GM19239 (cell line): ENCODE measurements around the gene TRIP6.

Experiments
- DNase-seq: peaks from one replicate; pipeline ENCODE4 v3.0.0; 2011; ENCODE audit warnings: low spot score; ENCODE audit not compliant: insufficient read length
- FAIRE-seq: peaks from 2 replicates; lab custom pipeline; 2011; peaks lifted over from hg19 to GRCh38; lab: Jason Lieb, UNC

Gene TRIP6, protein sequence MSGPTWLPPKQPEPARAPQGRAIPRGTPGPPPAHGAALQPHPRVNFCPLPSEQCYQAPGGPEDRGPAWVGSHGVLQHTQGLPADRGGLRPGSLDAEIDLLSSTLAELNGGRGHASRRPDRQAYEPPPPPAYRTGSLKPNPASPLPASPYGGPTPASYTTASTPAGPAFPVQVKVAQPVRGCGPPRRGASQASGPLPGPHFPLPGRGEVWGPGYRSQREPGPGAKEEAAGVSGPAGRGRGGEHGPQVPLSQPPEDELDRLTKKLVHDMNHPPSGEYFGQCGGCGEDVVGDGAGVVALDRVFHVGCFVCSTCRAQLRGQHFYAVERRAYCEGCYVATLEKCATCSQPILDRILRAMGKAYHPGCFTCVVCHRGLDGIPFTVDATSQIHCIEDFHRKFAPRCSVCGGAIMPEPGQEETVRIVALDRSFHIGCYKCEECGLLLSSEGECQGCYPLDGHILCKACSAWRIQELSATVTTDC

DNA sequence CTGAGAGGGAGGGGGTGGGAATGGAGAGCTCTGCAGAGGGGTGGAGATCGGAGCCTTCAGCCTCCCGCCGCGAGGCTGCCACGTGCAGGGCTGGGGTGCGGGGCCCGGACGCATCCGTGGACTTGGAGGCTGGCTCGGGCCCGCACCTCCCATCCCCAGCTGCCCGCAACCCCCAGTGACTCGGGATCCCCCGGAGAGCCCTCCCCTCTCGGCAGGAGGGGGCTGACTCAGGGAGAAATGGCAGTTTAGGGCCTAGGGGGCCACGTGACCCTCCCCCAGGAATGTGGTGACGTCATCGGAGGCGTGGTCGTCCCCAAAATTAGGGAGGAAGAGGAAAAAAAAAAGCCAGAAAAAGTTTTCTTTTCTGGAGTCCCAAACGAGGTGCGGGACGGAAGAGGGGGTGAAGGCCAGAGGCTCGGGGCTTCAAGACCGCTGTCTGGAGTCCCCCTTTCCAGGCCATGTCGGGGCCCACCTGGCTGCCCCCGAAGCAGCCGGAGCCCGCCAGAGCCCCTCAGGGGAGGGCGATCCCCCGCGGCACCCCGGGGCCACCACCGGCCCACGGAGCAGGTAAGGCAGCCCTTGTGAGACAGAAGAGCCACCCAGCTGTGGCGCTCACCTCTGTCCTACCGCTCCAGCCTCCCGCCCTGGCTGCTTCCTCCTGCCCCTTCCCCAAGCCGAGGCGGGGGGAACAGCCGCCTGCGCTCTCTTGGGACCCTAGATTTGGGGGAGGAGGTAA lies at the start of gene TRIP6:
Gene TRIP6, plus strand, starts transcription at position 348 of the 736 bp plus-strand sequence. Its CDS starts 111 bp downstream, at position 459.
- peak; percentile 77 for FAIRE-seq
- peak; percentile 76 for DNase-seq

DNA sequence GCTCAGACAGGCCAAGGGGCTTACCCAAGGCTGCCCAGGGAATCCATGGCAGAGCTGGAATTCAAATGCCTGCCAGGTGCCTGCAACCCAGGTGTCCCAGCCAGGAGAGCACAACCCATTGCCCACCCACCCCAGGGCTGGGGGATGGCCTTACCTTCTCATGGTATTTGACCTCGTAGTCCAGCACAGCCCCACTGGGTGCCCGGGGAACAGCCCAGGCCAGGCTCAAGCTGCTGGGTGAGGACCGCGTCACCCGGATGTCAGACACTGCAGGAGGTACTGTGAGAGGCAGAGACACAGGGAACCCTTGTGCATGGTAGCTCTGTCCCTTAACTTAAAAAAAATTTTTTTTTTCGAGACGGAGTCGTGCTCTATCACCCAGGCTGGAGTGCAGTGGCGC lies 48.8 kb upstream of the TRIP6 start:
- no peak for FAIRE-seq
- DNase-seq = no peak

DNA sequence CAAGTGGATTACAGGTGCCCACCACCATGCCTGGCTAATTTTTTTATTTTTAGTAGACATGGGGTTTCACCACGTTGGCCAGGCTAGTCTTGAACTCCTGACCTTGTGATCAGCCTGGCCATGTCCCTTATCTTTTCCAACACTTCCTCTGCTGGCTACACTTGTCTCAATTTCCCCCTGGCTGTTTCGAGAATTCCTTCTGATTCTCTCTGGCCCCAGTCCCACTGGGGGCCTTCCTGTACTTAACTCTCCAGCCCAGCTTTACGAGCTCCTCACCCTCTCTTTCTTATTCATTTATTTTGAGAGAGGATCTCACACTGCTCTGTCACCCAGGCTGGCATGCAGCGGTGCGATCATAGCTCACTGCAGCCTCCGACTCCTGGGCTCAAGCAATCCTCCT lies 48.4 kb upstream of the TRIP6 start:
- no peak for DNase-seq
- no peak for FAIRE-seq

DNA sequence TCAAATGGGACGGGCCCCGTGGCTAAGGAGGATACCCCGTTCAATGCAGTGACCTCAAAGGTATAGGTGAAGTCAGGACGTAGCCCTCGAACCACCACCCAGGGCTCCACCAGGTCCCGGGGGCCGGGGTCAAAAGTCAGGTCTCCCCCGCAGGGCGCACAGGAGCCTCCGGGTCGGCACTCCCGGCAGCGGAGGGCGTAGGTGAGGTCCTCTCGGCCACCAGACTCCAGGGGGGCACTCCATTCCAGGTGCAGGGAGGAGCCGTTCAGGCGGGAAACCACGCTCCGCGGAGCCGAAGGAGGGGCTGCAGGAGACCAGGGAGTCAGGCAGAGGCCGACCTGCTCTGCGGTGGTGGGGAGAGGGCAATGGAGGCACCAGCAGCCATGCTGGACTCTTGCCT lies 47.6 kb upstream of the TRIP6 start:
- DNase-seq (no peak), FAIRE-seq (no peak)

DNA sequence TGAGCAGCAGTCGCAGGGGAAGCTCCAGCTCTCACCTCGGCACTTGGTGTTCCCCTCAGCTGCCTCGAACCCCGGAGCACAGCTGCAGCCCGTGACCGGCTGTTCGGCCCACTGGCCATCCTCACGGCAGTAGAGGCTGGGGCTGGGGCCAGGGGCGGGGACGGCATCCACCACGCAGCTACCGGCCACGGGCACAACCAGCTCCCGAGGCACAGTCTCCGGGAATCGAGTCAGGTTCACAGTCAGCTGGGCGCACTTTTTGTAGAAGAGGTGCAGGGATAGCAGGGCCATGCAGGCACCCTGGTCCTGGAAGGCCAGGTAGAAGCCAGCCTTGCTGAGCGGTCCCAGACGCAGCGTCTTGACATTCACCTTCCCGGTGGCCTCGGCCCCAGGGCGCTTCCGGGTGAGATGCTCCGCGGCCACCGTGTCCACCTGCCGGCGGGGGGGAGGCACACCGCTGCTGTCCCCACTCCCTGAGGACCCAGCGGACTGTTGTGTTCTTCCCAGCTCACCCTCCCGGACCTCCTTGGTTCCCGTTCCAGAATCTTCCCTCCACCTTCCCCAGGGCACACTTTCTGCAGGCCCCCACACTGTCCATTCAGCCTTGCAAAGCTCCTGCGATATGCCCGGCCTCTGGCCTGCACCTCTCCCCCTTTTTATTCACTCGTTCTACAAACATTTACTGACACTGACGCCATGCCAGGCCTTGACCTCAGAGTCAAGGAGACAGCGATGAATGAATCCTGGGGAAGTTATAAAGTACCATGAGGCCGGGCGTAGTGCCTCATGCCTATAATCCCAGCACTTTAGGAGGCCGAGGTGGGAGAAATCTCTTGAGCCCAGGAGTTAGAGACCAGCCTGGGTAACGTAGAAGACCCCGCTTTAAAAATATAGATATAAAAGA lies 44.7 kb upstream of the TRIP6 start:
- FAIRE-seq (no peak), DNase-seq (no peak)

DNA sequence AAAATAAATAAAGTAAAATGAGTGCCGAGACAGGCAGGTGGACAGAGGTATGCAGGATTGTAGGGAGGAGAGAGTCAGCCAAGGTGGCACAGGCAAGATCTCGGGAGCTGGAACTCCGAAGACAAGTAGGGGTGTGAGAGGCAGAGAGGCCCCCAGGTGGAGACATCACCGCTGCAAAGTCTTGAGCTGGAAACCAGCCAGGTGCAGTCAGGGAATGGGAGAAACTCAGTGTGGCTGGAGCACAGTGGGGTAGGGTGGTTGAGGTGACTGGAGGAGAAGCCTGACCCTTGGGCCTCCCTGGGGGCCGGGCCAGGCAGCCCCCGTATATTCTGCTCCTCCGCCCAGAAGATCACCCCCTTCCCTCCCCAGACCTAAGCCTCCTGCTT lies 44.1 kb upstream of the TRIP6 start:
- no peak for FAIRE-seq
- DNase-seq = no peak

DNA sequence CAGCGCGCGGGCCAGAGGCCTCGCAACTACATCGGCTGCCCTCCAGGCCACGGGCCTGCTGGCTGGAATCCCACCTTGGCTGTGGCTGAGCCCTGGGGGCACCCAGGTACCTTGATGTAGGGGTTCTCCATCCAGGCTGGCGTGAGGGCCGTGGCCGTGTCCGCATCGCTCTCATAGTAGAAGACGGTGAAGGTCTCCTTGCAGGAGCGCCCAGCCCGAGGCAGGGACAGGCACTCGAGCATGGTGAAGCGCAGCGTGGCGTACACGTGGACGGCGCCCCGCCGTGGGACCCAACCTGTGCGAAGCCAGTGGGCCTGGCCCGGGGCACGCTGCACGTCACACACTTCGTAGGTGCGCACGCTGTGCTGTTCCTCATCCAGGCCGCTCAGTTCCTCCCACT lies 43.7 kb upstream of the TRIP6 start:
- FAIRE-seq (no peak), DNase-seq (no peak)

DNA sequence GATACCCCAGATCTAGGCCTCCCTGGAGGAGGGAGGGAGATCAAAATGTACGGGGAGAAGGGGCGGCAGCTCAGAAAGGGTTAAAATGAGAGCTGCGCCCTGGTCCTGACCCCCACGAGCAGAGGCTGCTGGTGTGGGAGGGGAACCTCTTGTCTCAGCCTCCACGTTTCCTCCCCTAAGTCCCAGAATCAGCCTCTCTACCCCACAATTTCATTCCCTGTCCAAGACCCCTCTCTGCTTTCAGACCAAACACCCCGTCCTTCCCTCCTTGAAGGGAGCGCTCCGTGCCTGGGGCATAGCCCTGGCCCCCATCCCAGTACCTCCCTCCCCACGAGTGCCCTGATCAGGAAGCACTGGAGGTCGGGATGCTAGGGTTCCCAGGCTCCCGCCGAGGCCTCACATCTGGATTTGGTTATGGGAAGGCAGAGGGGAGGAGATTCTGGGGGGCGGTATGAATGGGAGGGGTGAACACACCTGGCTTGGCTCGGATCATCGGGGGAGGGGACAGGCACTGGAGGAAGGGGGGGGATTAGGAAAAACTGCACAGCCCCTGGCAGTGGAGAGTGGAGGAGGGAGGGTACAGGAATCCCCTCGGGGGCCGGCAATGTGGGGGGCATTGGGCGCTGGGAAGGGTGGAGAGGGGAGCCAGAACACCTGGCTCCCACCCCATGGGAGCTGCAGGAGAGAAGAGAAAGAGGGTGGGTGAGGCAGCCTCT lies 42.5 kb upstream of the TRIP6 start:
- DNase-seq (no peak), FAIRE-seq (no peak)

DNA sequence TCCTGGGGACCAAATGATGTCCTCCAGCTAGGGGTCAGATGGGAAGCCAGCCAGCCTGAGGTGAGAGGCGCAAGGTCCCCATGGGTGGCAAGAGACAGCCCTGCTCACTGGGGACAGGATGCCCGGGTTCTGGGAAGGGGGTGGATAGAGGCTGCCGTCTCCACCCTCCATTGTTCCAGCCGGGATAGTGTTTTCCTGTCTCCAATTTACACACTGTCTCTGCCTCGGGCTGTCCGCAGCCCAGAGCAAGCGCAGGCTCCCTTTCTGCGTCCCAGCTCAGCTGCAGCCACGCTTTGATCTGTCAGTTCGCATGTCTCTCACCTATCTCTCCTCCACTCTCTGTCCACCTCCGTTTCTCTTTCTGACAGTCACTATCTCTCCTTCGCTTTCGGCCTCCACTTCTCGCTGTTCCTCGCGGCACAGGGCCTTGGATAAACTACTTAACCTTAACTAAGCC lies 41.9 kb upstream of the TRIP6 start:
- no peak for FAIRE-seq
- no peak for DNase-seq

DNA sequence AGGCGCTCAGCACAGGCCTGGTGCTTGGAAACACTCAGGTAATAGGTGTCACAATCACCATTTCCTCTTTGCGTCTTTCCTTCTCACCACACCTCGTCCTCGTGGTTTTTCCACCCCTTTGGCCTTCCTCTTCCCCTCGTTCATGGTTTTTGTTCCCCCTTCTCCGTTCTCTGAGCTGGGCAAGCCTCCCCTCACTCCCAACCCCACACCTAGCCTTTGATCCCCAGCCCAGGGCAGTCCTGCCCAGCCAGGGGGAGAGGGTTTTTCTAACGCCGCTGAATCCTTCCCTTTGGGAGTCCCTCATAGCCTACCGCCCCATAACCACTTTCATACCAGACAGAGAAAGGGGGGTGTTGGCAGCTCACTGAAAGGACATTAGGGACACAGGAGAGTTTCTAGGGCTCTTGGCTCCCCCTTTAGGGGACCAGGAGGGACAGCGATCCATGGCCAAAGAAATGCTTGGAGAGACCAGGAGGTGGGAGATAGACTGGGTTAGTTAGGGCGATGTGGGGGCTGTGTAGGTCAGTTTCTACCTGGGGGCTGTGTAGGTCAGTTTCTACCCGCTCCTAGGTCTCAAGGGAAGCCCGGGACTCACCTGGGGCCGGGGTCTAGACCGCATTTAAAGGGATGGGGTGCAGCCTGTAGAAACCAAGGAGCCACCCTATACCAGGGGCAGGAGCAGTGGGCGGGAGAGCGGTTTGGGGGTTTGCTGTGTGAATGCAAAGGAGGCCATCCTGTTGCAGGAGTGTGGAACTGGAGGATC lies 41.3 kb upstream of the TRIP6 start:
- FAIRE-seq = no peak
- DNase-seq = no peak

DNA sequence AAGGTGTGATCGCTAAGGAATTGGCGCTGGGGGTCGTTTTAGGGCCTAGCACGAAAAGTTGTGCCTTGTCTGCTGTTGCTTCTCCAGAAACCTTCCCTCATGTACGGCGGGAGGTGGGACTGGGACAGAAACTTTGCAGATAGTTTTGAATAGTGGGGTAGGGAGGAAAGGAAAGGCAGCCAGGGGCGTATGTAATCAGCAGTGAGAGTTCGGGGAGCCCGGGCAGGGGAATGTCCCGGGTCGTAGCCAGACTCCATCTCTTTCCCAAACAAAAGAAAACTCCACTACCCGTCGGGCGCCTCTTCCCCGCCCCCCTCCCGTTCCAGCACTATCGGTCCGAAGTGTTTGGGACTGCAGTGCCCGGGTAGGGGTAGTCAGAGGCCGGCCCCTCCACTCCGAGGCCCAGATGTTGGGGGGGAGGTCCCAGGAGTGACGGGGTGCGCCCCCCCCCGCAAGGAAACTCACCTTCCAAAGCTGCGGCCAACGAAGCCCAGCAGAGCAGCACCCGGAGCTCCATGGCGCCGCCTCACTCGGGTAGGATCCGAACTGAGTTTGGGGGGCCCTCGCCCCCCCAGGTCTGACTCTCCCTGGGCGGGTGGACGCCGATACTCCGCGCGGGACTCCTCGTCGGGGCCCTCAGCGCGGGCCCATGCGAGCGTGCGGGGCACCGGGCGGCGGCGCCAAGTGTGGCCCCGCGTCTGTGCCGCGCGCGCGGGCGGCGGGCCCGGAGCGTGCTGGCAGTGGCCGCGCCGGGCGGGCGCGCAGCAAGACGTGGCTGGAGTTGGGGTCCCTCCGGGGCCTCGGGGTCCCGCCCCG lies 40.5 kb upstream of the TRIP6 start:
- FAIRE-seq (no peak), DNase-seq (no peak)

DNA sequence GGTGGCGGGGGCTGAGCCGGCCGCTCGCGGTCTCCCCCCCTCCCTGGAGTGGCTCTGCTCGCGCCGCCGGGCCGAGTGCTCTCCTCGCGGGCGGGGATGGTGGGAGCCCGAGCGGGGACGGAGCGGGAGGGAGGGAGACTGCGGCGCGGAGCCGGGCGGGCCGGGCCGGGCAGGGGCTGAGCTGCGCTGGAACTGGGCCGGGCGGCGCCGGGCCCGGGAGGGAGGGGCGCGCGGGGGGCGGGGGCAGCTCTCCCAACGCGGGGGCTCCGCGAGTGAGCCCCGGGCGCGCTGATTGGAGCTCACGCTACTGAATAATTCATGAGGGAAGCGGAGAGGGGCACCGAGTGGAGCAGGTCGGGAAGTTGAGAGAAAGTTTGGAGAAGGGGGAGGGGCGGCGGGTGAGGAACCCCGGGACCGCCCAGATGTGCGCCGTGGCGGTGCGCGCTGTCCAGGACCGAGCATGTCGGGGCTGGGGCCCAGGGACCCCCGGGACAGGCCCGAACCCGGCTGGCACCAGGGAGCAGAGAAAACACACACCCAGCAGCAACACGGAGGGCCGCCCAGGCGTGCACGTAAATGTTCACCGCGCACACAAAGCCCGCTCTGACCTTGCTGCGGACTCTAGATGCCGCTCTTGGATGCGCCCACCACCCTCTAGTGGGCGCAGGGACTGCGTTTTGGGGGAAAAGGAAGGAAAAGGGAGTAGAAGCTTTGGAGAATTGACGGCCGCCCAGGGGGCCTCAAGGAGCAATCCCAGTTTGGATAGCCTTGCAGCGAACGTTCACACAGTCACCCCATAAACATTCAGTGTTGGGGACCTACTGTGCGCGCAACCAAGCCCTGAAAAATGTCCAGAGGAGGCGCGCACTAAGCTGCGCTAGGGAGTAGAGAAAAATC lies 39.6 kb upstream of the TRIP6 start, which contains the start of gene EPHB4:
Gene EPHB4, minus strand, starts transcription at position 194 of the 897 bp plus-strand sequence. CDS start 493 bp downstream, outside the sequence.
- no peak for FAIRE-seq
- no peak for DNase-seq

DNA sequence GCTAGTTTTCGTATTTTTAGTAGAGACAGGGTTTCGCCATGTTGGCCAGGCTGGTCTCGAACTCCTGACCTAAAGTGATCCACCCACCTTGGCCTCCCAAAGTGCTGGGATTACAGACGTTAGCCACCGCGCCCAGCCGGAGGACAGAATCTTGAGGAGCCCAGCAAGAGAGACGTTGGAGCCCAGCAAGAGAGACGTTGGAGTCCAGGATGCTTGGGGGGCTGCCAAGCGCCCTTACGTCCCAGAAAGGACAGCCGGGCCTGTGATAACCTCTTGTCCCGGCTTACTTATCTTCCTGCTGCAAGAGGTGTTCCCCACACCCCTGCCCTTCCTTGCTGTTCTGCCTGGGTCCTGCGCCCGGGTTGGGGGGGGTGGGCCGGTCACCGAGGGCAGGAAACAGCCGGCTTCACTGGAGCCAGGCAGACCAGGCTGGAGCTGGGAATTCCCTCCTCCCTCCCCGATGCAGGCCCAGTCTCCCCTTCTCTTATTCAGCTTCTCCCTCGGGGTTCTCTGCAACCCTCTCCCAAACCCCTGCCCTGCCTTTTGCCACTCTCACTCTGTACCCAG lies 38.0 kb upstream of the TRIP6 start:
- DNase-seq = no peak
- no peak for FAIRE-seq

DNA sequence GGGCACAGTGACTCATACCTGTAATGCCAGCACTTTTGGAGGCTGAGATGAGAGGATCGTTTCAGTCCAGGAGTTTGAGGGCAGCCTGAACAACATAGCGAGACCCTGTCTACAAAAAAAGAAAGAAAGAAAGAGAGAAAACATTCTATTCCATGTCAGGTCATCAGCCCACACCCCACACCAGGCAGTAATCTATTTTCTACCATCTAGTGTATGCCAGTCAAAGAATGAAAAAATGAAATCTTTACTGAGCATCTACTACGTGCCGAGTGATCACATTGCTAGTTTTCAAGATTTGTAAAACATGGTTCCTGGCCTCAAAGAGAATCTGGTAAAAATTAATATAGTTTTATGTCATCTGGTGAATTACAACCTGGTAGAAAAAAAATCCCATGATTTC lies 36.8 kb upstream of the TRIP6 start:
- DNase-seq (no peak), FAIRE-seq (no peak)

DNA sequence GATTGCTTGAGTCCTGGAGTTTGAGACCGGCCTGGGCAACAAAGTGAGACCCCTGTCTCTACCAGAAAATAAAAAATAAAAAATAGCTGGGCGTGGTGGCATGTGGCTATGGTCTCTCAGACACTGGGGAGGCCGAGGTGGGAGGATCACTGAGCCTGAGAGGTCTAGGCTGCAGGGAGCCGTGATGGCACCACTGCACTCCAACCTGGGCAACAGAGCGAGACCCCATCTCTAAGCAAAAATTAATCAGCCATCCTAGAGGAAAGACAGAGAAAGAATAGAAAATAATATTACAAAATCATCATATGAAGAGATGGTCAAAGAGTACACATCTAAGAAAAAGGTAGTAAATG lies 34.9 kb upstream of the TRIP6 start:
- FAIRE-seq = no peak

DNA sequence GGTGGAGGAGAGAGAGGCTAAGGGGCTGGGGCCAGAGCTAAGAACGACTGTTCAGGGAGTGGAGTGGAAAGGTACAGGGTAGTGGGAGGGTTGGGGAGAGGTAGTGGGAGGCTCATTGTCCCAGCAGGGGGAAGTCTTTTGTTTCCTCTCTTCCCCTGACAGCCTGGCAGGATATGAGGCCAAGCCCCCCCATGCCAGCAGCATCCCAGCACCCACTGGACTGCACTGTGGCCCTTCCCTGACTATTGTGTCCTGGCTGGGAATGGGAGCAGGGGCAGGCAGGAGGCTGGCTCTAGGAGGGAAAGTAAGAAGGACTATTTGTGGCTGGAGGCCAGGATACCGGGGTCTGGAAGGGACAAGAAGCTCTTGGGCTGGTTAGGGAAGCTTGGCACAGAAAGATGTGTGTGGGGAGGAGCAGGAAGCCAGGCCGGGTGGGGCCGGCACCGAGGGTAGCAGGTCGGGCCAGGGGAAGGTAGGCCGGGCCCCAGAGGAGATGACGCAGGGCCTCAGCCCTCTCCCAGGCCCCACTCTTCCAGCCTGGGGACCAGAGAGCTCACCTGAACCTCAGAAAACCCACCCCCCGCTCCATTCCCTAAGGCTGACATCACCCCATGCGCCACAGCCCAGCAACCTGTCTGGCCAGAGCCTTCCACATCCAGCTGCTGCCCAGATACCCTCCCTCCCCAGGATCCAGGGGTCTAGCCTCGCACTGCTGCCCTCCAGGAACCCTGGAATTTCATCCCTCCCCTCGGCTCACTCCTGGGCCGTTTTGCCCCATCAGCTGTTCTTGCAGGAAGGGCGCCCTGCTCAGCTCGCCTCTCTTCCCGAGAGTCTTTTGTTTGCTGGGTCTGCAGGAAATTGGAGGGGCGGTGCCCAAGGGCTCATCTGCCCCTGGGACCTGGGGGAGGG lies 31.0 kb upstream of the TRIP6 start:
- FAIRE-seq (no peak), DNase-seq (no peak)

More for the DNA sequence above, 34.9 kb upstream of the TRIP6 start:
- DNase-seq = no peak
